ENCODE data around the gene KDM3A.

KDM3A gene

DNA sequence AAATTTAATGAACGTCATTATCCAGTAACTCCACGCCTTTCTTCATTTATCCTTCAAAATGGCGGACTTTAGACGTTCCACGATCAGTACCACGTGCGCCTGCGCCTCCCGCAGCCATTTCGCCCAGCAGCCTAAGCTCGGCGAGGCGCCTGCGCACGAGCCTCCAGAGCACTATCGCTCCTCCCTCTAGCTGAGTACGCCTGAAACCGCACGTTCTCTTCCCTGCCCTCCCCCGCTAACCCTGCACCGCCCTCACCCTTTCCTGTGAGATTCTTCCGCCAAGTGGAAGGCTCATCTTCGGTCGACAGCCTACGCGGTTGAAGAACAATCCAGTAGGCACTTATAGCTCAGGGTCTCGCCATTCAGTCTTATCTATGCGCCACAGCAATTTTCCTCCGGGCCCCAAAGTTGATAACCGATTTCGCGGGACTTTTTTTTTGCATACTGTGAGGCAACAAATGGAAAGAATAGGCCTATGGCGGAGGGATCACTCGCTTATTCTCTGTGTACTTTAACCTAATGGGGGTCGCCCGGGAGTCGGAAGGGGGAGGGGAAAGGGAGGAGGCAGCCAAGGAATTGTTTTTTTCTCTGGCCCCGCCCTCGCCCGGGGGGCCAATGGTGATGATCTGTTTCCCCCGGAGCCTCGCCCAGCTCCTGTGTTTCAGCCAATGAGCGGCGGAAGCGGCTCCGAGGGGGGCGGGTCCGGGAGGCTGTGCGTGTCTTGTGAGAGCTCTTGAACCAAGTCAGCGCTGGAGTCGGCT, at the start of gene KDM3A (continued):
- TF ChIP-seq, protein P1, sequence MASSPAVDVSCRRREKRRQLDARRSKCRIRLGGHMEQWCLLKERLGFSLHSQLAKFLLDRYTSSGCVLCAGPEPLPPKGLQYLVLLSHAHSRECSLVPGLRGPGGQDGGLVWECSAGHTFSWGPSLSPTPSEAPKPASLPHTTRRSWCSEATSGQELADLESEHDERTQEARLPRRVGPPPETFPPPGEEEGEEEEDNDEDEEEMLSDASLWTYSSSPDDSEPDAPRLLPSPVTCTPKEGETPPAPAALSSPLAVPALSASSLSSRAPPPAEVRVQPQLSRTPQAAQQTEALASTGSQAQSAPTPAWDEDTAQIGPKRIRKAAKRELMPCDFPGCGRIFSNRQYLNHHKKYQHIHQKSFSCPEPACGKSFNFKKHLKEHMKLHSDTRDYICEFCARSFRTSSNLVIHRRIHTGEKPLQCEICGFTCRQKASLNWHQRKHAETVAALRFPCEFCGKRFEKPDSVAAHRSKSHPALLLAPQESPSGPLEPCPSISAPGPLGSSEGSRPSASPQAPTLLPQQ (tag by site-specific recombination; IDR thresholded peaks at IDR 0.05), result peak; percentile 95
- TF ChIP-seq GLI4 (tag by site-specific recombination; IDR thresholded peaks at IDR 0.05) (peak; percentile 82; the same call in 1 of the 2 replicates), ZBTB21 (tag by site-specific recombination; IDR thresholded peaks at IDR 0.05) (peak; percentile 80), ZNF394 (tag by site-specific recombination; IDR thresholded peaks at IDR 0.05; ENCODE audit: borderline replicate concordance) (peak; percentile 87), ZXDB (tag by site-specific recombination; IDR thresholded peaks at IDR 0.05) (peak; percentile 99), ZSCAN23 (tag by site-specific recombination; IDR thresholded peaks at IDR 0.05) (peak; percentile 96), ZEB2 (tag by site-specific recombination; IDR thresholded peaks at IDR 0.05) (peak; percentile 98), SP2 (tag by site-specific recombination; IDR thresholded peaks at IDR 0.05) (peak; percentile 81), ZNF24 (tag by site-specific recombination; IDR thresholded peaks at IDR 0.05) (peak; percentile 95), ZFP69B (tag by site-specific recombination; IDR thresholded peaks at IDR 0.05) (peak; percentile 91), ZNF175 (tag by site-specific recombination; IDR thresholded peaks at IDR 0.05) (no peak), ZNF311 (tag by site-specific recombination; IDR thresholded peaks at IDR 0.05; ENCODE audit: borderline replicate concordance) (no peak), ZNF558 (tag by site-specific recombination; IDR thresholded peaks at IDR 0.05) (peak; percentile 89), ZBTB8A (tag by site-specific recombination; IDR thresholded peaks at IDR 0.05) (peak; percentile 89), ZFP41 (tag by site-specific recombination; IDR thresholded peaks at IDR 0.05; ENCODE audit: borderline replicate concordance) (no peak), ZNF423 (tag by site-specific recombination; IDR thresholded peaks at IDR 0.05) (peak; percentile 62), ZNF658 (tag by site-specific recombination; IDR thresholded peaks at IDR 0.05) (no peak), GLIS1 (tag by site-specific recombination; IDR thresholded peaks at IDR 0.05) (peak; percentile 84), ZBTB7A (tag by site-specific recombination; IDR thresholded peaks at IDR 0.05; ENCODE audit: low read depth) (peak; percentile 98), ZNF701 (tag by site-specific recombination; IDR thresholded peaks at IDR 0.05) (peak; percentile 70; the same call in 1 of the 2 replicates), ZIC2 (tag by site-specific recombination; IDR thresholded peaks at IDR 0.05) (peak; percentile 83), SCRT1 (tag by site-specific recombination; IDR thresholded peaks at IDR 0.05; ENCODE audit: borderline replicate concordance) (peak; percentile 98), ZNF248 (tag by site-specific recombination; IDR thresholded peaks at IDR 0.05) (no peak), GFI1B (tag by site-specific recombination; IDR thresholded peaks at IDR 0.05) (no peak), ZNF660 (tag by site-specific recombination; IDR thresholded peaks at IDR 0.05) (peak; percentile 89), HOXD13 (CRISPR knock-in tag; IDR thresholded peaks at IDR 0.05; ENCODE audit: borderline replicate concordance) (peak; percentile 59; the same call in 1 of the 2 replicates), ZNF600 (tag by site-specific recombination; IDR thresholded peaks at IDR 0.05) (peak; percentile 62; the same call in 1 of the 2 replicates), MZF1 (tag by site-specific recombination; IDR thresholded peaks at IDR 0.05; ENCODE audit: borderline replicate concordance) (peak; percentile 59; the same call in 1 of the 2 replicates)
- TF ChIP-seq, protein P2, sequence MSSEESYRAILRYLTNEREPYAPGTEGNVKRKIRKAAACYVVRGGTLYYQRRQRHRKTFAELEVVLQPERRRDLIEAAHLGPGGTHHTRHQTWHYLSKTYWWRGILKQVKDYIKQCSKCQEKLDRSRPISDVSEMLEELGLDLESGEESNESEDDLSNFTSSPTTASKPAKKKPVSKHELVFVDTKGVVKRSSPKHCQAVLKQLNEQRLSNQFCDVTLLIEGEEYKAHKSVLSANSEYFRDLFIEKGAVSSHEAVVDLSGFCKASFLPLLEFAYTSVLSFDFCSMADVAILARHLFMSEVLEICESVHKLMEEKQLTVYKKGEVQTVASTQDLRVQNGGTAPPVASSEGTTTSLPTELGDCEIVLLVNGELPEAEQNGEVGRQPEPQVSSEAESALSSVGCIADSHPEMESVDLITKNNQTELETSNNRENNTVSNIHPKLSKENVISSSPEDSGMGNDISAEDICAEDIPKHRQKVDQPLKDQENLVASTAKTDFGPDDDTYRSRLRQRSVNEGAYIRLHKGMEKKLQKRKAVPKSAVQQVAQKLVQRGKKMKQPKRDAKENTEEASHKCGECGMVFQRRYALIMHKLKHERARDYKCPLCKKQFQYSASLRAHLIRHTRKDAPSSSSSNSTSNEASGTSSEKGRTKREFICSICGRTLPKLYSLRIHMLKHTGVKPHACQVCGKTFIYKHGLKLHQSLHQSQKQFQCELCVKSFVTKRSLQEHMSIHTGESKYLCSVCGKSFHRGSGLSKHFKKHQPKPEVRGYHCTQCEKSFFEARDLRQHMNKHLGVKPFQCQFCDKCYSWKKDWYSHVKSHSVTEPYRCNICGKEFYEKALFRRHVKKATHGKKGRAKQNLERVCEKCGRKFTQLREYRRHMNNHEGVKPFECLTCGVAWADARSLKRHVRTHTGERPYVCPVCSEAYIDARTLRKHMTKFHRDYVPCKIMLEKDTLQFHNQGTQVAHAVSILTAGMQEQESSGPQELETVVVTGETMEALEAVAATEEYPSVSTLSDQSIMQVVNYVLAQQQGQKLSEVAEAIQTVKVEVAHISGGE (tag by site-specific recombination; conservative IDR thresholded peaks at IDR 0.05; ENCODE audit: low read depth), result peak; percentile 83
- TF ChIP-seq, protein P3, sequence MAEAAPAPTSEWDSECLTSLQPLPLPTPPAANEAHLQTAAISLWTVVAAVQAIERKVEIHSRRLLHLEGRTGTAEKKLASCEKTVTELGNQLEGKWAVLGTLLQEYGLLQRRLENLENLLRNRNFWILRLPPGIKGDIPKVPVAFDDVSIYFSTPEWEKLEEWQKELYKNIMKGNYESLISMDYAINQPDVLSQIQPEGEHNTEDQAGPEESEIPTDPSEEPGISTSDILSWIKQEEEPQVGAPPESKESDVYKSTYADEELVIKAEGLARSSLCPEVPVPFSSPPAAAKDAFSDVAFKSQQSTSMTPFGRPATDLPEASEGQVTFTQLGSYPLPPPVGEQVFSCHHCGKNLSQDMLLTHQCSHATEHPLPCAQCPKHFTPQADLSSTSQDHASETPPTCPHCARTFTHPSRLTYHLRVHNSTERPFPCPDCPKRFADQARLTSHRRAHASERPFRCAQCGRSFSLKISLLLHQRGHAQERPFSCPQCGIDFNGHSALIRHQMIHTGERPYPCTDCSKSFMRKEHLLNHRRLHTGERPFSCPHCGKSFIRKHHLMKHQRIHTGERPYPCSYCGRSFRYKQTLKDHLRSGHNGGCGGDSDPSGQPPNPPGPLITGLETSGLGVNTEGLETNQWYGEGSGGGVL (tag by site-specific recombination; IDR thresholded peaks at IDR 0.05), result peak; percentile 85
- TF ChIP-seq, protein P4, sequence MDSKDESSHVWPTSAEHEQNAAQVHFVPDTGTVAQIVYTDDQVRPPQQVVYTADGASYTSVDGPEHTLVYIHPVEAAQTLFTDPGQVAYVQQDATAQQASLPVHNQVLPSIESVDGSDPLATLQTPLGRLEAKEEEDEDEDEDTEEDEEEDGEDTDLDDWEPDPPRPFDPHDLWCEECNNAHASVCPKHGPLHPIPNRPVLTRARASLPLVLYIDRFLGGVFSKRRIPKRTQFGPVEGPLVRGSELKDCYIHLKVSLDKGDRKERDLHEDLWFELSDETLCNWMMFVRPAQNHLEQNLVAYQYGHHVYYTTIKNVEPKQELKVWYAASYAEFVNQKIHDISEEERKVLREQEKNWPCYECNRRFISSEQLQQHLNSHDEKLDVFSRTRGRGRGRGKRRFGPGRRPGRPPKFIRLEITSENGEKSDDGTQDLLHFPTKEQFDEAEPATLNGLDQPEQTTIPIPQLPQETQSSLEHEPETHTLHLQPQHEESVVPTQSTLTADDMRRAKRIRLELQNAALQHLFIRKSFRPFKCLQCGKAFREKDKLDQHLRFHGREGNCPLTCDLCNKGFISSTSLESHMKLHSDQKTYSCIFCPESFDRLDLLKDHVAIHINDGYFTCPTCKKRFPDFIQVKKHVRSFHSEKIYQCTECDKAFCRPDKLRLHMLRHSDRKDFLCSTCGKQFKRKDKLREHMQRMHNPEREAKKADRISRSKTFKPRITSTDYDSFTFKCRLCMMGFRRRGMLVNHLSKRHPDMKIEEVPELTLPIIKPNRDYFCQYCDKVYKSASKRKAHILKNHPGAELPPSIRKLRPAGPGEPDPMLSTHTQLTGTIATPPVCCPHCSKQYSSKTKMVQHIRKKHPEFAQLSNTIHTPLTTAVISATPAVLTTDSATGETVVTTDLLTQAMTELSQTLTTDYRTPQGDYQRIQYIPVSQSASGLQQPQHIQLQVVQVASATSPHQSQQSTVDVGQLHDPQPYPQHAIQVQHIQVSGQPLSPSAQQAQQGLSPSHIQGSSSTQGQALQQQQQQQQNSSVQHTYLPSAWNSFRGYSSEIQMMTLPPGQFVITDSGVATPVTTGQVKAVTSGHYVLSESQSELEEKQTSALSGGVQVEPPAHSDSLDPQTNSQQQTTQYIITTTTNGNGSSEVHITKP (tag by site-specific recombination; IDR thresholded peaks at IDR 0.05), result peak; percentile 84

Measured in HEK293 (cell line).